GM23248 (cell line): ENCODE data around the gene S100B.

Experiments
- EZH2 ChIP-seq: fragments of 200-600 bp; sonication (generic); IDR thresholded peaks from 2 replicates; pipeline ENCODE4 v1.6.1; 2018; ENCODE audit warnings: antibody characterized with exemption, mild to moderate bottlenecking; ENCODE audit not compliant: insufficient read depth, poor library complexity, severe bottlenecking
- EZH2phosphoT487 ChIP-seq: fragments of 200-600 bp; sonication (generic); IDR thresholded peaks from 2 replicates; pipeline ENCODE4 v1.6.1; 2018; ENCODE audit warnings: antibody characterized with exemption, moderate library complexity, mild to moderate bottlenecking, low read depth; ENCODE audit not compliant: insufficient read depth

DNA sequence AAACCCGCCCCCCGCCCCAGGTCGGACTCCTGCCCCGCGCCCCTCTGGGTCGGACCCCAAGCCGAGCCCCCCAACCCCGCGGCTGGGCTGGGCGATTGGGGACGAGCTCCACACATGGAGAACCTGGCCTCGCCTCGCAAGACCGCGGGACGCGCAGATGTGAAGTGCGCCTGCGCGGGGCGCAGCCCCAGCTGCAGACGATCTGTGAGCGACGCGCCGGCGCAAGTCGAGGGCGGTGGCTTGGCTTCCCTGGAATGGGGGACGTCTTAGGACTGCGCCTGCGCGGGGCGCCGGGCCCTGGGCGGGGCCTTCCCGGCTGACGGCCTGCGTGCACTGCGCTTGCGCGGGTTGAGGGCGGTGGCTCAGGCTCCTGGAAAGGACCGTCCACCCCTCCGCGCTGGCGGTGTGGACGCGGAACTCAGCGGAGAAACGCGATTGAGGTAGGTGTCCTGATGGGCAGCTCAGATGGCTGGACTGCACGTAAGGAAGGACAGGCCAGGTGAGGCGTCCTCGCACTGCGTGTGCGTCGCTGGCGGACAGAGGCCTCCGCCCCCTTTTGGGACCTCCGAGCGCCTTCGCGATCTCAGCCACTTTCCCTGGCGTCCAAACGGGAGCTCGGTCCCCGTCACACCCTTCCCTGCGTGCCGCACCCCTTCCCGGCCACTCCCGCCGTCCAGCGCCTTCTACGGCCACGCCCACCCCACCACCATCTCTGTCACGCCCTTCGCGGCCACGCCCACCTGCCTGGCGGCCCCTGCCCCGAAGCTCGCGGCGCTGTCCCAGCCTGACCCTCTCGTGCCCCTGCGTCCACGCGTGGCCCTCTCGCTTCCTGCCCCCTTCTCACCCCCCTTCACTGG lies 30.7 kb upstream of the S100B start, which contains the start of gene PRMT2:
- TF ChIP-seq EZH2 (no peak), EZH2phosphoT487 (no peak)
